ENCODE measurements around the gene RASA3. TPM values are rescaled to one million over a fixed set of nuclear protein-coding genes. Genes with fewer than 3 reads are reported as not detected.

Gene RASA3
- total and polyA plus RNA-seq, 12 donors: 6.8 to 16.9 (median 10.3) TPM

DNA sequence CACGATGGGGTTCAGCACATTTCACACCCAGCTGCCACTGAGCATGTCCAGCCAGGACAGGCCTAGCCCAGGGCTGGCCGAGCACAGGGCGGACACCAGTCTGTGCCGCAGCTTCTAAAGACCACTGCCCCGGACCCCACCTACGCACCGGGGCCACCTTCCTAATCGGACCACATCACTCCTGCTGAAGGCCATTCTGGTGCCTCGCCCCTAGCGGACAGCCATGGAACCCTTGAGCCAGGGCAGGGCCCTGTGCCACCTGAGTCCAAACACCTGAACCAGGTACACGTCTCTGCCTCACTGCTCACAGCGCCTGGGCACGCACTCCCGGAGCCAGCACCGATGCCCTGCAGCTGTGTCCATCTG, 150.1 kb downstream of the RASA3 start:
- intact Hi-C loops (cut with DNase I): no loop called here
- TF ChIP-seq, protein P1, sequence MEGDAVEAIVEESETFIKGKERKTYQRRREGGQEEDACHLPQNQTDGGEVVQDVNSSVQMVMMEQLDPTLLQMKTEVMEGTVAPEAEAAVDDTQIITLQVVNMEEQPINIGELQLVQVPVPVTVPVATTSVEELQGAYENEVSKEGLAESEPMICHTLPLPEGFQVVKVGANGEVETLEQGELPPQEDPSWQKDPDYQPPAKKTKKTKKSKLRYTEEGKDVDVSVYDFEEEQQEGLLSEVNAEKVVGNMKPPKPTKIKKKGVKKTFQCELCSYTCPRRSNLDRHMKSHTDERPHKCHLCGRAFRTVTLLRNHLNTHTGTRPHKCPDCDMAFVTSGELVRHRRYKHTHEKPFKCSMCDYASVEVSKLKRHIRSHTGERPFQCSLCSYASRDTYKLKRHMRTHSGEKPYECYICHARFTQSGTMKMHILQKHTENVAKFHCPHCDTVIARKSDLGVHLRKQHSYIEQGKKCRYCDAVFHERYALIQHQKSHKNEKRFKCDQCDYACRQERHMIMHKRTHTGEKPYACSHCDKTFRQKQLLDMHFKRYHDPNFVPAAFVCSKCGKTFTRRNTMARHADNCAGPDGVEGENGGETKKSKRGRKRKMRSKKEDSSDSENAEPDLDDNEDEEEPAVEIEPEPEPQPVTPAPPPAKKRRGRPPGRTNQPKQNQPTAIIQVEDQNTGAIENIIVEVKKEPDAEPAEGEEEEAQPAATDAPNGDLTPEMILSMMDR (IDR thresholded peaks at IDR 0.05): no peak
- no peak for DNase-seq
- Histone ChIP-seq H3K27me3 (no peaks in the 10 kb centered on the region), H3K4me1 (peaks cover 0 to 7% (median 0%) of the 10 kb centered on the region in 9 donors), H3K4me3 (no peak overlapping the region), H3K36me3 (peaks cover 0 to 55% (median 3%) of the 10 kb centered on the region in 9 donors), H3K27ac (no peak overlapping the region), H3K9me3 (no peaks in the 10 kb centered on the region)
- ATAC-seq: peak in 1 of 8 donors; percentile 35
- WGBS, 2 donors: 96 to 98% methylated on average over 15 of the region's 15 CpGs

DNA sequence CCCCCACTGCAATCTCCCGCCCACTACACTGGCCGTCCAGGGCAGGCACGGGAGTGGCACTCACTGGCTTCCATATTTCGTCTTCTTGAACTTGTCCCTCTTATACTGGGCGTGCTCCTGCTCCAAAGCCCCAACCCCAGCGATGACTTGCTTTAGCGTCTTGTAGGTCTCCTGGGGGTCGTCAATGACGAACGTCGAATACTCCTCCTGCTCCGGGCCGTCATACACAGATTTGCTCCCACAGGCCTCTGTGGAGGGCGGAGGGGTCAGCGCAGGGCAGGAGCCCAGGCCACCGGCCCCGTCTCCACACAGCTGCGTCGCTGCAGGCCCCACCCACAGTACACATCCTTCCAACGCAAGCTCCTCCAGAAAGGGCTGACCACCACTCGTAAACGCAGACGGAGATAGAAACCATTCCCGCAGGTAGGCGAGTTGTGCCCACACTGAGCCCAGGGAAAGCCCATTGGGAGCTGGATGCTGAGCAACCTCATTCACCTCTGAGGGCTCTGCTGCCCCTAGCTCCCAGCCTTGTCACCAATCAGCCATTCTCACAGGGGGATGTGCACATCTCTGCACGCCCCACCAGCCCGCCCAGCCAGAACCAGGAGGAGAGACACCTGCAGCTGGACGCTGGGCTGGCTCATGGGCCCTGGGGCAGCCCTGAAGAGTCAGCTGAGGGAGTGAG, 150.7 kb downstream of the RASA3 start:
- Histone ChIP-seq H3K27ac (no peak overlapping the region), H3K9me3 (no peaks in the 10 kb centered on the region), H3K27me3 (no peaks in the 10 kb centered on the region), H3K4me3 (no peak overlapping the region), H3K36me3 (peaks cover 0 to 60% (median 3%) of the 10 kb centered on the region in 9 donors), H3K4me1 (peaks cover 0 to 7% (median 0%) of the 10 kb centered on the region in 9 donors)
- TF ChIP-seq, protein P1 (IDR thresholded peaks at IDR 0.05): no peak
- ATAC-seq (peak in 1 of 8 donors; percentile 42), DNase-seq (no peak)
- intact Hi-C loops (cut with DNase I): no loop called here
- WGBS, 2 donors: 92% methylated on average over 28 of the region's 28 CpGs

DNA sequence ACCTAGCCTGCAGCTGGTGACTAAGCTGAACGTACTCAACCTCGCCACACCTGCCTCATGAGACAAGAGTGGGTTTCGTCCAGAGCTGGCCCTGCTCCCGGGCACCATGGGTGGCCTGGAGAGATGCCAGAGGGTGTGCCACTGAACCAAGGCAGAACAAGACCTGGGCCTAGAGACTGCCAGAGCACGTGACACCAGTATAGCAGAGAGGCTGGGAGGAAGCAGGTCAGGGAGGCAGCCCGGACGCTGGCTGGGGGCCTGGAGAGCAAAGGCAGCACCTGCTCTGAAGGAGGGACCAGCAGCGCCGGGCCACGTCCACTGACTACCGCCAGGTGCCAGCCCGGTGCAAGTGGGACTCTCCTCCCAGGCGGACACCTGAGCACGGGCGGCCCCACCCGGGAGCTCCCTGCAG, 151.2 kb downstream of the RASA3 start:
- WGBS, 2 donors: 66 to 80% methylated on average over 16 of the region's 16 CpGs
- no peak for DNase-seq

DNA sequence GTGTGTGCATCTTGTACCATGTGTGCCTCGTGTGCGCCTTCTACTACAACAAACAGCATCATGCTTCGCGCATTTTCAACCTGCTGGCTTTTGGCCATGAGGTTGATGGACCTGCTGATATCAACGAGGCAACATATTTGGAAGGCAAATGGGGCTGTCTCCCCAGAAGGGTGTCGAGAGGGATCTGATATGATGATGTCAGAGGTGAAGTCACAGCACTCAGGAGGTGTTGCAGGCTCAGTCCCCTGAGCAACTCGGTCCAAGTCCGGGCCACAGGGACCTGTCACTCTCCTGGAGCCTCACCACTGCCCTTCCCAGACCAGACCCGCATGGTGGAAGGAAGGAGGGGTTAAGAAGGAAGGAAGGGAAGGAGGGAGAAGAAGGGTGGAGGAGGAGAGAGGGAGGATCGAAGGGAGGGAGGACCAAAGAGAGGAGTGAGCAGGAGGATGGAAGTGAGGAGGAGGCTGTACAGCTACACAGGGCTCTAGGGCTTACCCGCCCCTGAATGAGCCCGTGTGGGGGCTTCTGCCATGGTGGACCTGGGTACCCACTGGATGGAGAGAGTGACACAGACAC, 151.8 kb downstream of the RASA3 start:
- TF ChIP-seq, protein P1 (IDR thresholded peaks at IDR 0.05): no peak
- DNase-seq (no peak), ATAC-seq (peak in 4 of 8 donors; percentile 9 to 23 (median 22))
- 93 to 94% methylated on average over 12 of the region's 12 CpGs for WGBS, 2 donors
- Histone ChIP-seq H3K27me3 (no peaks in the 10 kb centered on the region), H3K36me3 (peaks cover 0 to 67% (median 3%) of the 10 kb centered on the region in 9 donors), H3K27ac (no peak overlapping the region), H3K4me1 (peaks cover 0 to 7% (median 0%) of the 10 kb centered on the region in 9 donors), H3K4me3 (no peak overlapping the region), H3K9me3 (no peaks in the 10 kb centered on the region)
- intact Hi-C loops (cut with DNase I): no loop called here

More for the DNA sequence above, 151.2 kb downstream of the RASA3 start:
- Histone ChIP-seq H3K4me3 (no peak overlapping the region), H3K27me3 (no peaks in the 10 kb centered on the region), H3K4me1 (peaks cover 0 to 7% (median 0%) of the 10 kb centered on the region in 9 donors), H3K27ac (no peak overlapping the region), H3K36me3 (peaks cover 0 to 64% (median 3%) of the 10 kb centered on the region in 9 donors), H3K9me3 (no peaks in the 10 kb centered on the region)
- intact Hi-C loops (cut with DNase I): no loop called here
- peak in 7 of 8 donors; percentile 32 to 82 (median 68) for ATAC-seq
- TF ChIP-seq, protein P1 (IDR thresholded peaks at IDR 0.05): no peak

Data from heart right ventricle (tissue), 16 donors.